ENCODE results near the gene NOS2.

DNA sequence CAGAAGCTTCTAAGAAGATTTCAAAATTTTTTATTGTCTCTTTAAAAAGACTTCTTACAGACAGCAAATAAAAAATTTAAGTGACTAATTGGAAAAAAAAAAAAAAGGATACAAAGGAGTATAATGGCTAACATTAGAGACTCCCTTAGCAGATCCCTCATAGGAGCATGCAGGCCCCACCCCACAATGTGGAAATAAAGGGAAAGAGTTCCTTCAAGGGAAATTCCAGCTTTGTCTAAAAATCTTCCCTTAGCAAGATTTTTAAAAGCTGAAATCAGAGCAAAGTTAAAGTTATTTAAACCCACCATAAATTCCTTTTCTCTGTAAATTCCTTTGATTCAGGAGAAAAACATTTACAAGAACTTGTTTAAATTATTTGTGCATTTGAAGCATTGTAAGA lies 32.5 kb upstream of the NOS2 start:
- TF ChIP-seq, protein P1, sequence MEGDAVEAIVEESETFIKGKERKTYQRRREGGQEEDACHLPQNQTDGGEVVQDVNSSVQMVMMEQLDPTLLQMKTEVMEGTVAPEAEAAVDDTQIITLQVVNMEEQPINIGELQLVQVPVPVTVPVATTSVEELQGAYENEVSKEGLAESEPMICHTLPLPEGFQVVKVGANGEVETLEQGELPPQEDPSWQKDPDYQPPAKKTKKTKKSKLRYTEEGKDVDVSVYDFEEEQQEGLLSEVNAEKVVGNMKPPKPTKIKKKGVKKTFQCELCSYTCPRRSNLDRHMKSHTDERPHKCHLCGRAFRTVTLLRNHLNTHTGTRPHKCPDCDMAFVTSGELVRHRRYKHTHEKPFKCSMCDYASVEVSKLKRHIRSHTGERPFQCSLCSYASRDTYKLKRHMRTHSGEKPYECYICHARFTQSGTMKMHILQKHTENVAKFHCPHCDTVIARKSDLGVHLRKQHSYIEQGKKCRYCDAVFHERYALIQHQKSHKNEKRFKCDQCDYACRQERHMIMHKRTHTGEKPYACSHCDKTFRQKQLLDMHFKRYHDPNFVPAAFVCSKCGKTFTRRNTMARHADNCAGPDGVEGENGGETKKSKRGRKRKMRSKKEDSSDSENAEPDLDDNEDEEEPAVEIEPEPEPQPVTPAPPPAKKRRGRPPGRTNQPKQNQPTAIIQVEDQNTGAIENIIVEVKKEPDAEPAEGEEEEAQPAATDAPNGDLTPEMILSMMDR (IDR thresholded peaks at IDR 0.05; ENCODE audit: low read depth, low read length, poor library complexity, severe bottlenecking) = no peak
- no peak for TF ChIP-seq EZH2phosphoT487 (IDR thresholded peaks at IDR 0.05; ENCODE audit: borderline replicate concordance, low read length)
